GM19025 (cell line): ENCODE measurements around the gene EEFSEC.

Experiments used
- ATAC-seq: cut with Tn5 transposase; IDR thresholded peaks from one replicate; pipeline ENCODE4 v1.9.1; 2021; ENCODE audit warnings: mild to moderate bottlenecking, low read depth, moderate library complexity; ENCODE audit not compliant: unreplicated experiment

Gene EEFSEC

GRCh38 chr3:128326051-128326823, 173.0 kb downstream of the EEFSEC start:
- ATAC-seq: no peak

GRCh38 chr3:128327606-128328031, 174.3 kb downstream of the EEFSEC start:
- ATAC-seq: no peak

- ATAC-seq: no peak
Measured at GRCh38 chr3:128328546-128329458, 175.5 kb downstream of the EEFSEC start.

GRCh38 chr3:128329491-128330213, 176.4 kb downstream of the EEFSEC start:
- no peak for ATAC-seq

- no peak for ATAC-seq
Measured at GRCh38 chr3:128330214-128330842, 177.0 kb downstream of the EEFSEC start.

- no peak for ATAC-seq
Measured at GRCh38 chr3:128334086-128334645, 180.9 kb downstream of the EEFSEC start.

GRCh38 chr3:128334766-128335165, 181.5 kb downstream of the EEFSEC start:
- no peak for ATAC-seq

GRCh38 chr3:128335621-128336296, 182.5 kb downstream of the EEFSEC start:
- ATAC-seq: no peak

- ATAC-seq: no peak
Measured at GRCh38 chr3:128336337-128337156, 183.3 kb downstream of the EEFSEC start.

- no peak for ATAC-seq
Measured at GRCh38 chr3:128337305-128337704, 184.0 kb downstream of the EEFSEC start.

GRCh38 chr3:128338536-128339330, 185.5 kb downstream of the EEFSEC start:
- ATAC-seq: no peak

GRCh38 chr3:128339491-128340012, 186.3 kb downstream of the EEFSEC start:
- no peak for ATAC-seq

GRCh38 chr3:128340198-128340903, 187.1 kb downstream of the EEFSEC start:
- ATAC-seq: no peak

GRCh38 chr3:128340904-128341555, 187.7 kb downstream of the EEFSEC start:
- no peak for ATAC-seq

- ATAC-seq: no peak
Measured at GRCh38 chr3:128341659-128342395, 188.5 kb downstream of the EEFSEC start.

GRCh38 chr3:128342701-128343180, 189.5 kb downstream of the EEFSEC start:
- ATAC-seq: no peak
